ENCODE data around the gene BAZ2B.
"Not testable (repeated sequence)": the region's sequence is repeated elsewhere in the genome, so short reads cannot be mapped to it uniquely, and the experiment has no call there.

The BAZ2B gene

GRCh38 chr2:159410276-159410675 lies 206.1 kb downstream of the BAZ2B start:
- DNase-seq (ENCODE audit: low spot score), result peak; percentile 1

- peak; percentile 9 for DNase-seq (ENCODE audit: low spot score)
Observed at GRCh38 chr2:159409116-159409800, 207.1 kb downstream of the BAZ2B start.

DNA sequence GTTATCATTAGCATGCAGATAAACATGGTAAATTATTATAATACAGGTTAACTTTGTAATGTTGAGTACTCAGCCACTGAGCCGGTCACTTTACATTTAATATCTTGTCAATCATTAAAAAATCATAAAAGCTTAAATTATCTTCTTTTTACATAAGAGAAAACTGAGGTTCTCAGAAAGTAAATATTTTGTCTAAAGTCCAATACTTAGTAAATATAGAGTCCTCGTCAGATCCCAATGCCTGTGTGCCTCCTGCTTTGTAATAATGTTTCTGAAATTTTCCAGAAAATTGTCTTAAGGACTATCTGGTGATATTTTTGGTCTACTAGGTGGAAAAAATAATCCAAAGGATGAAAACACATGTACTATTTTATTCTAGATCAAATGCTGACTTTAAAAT lies 213.6 kb downstream of the BAZ2B start:
- DNase-seq (ENCODE audit: low spot score), result no peak

DNA sequence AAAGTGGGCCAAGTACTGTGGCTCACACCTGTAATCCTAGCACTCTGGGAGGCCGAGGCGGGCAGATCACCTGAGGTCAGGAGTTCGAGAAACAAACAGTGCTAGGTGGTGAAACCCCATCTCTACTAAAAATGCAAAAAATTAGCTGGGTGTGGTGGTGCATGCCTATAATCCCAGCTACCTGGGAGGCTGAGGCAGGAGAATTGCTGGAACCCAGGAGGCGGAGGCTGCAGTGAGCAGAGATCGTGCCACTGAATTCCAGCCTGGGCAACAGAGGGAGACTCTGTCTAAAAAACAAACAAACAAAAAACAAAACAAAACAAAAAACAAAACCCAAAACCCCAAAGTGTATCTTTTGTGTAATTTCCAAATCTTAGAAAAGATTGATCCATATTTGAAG lies 214.2 kb downstream of the BAZ2B start:
- not testable (repeated sequence) for DNase-seq (ENCODE audit: low spot score)

DNA sequence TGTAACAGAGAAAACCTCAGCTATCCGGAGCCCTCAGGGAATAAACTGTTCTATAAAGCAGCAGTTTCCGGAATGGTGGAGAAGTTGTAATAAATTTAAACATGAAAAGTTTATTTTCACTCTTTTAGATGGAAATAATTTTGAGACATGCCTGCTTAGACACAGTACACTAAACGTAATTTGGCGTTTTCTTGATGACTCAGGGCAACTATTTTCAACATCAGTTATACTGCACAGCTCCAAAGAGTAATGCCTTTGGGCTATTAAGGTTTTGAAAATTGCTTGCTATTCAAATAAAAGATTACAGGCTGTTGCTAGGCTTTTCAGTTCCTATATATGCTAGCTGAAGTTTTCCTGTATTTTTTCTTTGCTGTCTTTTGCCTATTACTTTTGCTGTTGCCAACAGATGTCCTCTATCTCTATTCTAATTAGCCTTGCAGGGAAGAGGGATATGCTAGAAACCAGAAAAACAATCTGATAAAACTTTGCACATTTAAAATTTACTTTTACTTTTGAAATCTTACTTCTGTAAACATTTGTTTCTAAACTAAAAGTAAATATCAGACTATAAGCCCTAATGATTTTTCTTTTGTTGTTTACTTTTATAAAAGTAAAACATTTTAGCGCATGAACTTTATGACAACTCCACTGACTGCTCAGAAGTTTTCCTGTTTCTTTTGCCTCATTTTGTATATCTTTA lies 216.5 kb downstream of the BAZ2B start:
- DNase-seq (ENCODE audit: low spot score), result no peak

DNA sequence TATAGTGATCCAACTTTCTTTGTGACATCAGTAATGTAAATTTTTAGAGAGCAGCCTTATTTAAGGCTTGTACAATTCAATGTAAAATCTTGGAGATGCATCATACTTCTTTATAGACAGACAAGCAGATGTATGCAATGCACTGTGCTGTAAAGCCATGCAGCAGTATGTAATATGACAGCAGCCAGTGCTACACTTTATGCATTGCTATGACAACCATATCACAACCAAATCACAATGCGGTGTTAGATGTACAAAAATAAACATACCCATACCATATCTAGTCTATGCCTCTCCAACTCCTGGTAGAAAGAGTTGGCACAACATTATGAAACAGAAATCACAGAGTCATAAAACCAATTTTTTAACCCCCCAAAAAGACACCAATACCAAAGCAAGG lies 219.5 kb downstream of the BAZ2B start:
- DNase-seq (ENCODE audit: low spot score), result no peak

DNA sequence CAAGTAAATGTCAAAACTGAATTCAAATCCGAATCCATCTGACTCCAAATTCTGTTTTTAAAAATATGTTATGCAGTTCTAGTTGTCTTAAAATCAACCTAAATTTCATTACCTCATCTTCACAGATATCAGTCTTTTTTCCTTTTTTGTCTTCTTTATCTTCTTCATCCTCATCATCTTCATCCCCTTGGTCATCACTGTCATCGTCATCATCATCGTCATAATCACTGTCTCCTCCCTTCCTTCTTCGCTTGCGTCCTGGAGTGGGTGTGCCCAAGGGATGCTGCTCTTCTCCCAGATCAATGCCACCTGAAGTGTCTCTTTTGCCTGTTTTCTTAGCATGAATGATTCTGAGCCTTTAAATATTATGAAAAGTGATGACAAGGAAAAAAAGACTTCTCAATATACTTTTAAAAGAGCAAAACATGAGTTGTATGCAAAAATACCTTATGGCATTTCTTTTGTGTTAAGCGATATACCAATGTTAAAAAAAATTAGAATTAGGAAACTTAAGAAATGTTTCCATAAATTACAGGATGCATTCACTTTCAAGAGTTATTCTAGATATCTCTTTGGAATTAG lies 233.8 kb downstream of the BAZ2B start:
- no peak for DNase-seq (ENCODE audit: low spot score)

DNA sequence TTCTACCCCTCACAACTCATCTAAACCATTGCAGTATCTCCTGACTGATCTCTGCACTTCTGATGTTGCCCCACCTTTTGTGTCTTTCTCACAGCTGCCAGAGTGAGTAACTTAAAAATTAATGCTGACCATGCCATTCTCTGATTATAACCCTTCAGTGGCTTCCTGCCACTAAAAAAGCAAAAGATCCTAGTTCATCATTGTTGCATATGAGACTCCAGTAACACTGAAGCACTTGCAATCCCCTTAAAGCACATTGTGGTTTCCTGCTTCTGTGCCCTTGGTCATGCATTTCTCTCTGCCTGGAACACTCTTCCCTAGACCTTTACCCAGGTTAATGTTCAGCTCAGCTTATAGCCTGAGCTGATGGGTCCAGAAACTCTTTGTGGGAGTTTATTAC lies 234.8 kb downstream of the BAZ2B start:
- DNase-seq (ENCODE audit: low spot score), result no peak

- no peak for DNase-seq (ENCODE audit: low spot score)
Observed at GRCh38 chr2:159380685-159381239, 235.6 kb downstream of the BAZ2B start.

DNA sequence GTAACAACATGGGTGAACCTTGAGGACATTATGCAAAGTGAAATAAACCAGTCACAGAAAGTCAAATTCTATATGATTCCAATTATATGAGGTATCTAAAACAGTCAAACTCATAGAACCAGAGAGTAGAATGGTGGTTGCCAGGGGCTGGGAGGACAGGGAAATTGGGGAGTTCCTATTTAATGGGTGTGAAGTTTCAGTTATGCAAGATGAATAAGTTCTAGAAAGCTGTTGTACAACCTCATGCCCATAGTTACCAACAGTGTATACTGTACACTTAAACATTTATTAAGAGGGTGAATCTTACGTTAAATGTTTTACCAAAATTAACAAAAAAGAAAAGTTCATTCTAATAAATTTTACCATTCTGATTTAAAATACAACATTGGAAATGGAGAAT lies 237.2 kb downstream of the BAZ2B start:
- no peak for DNase-seq (ENCODE audit: low spot score)

DNA sequence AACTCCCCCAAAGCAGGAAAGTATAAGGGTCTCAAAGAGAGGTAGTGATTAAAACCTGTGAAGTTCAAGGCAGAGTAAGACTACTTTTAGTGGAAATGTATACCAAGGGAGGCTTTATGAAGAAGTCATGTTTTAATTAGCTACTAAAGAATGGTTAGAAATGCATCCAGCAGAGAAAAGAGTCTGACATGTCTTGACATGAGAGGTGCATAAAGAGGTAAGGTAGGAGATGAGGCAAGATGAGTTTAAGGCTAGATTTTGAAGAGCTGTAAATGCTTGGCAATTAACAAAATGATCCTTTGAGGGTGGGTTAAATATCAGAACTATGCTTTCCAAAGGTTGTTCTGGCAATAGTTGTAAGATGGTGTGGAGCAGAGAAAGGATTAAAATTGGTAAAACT lies 241.1 kb downstream of the BAZ2B start:
- no peak for DNase-seq (ENCODE audit: low spot score)

GRCh38 chr2:159371506-159371905 lies 244.8 kb downstream of the BAZ2B start:
- no peak for DNase-seq (ENCODE audit: low spot score)

DNA sequence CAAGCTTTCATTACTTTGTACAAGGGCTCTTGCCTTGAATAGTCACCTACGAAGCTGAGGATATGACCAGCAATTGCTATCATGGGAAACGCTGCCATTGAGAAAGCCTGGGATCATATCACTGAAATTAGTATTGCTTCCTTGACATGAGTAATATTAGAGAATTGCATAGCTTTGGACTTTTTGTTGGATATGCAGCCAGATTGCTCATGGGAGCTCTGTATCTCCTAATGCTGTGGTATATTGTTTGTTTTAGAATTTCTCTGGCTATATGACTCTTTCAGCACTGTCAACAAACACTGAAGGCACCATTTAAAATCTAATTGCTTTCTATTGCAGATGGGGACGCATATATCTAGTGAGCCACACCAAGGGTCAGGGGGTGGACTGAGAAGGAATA lies 249.8 kb downstream of the BAZ2B start:
- no peak for DNase-seq (ENCODE audit: low spot score)

DNA sequence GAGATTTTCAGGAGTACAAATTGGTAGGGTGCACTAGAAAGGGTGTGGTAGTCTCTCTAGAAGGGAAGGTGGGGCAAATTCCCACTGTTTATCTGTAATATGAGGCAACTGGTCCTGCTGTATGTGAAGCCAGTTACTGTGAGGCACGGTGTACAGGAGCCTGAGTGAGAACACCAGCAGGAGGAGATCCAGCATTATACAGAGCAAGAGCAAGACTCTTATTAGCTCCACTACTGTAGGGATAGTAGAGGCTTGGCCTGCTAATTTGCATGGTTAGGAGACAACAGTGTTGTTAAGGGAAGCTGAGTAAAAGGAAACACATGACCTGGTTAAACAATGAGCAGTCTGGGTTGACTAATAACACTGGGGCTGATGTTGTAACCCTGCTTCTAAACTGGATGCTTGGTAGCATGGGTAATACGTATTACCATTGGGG lies 253.5 kb downstream of the BAZ2B start:
- no peak for DNase-seq (ENCODE audit: low spot score)

DNA sequence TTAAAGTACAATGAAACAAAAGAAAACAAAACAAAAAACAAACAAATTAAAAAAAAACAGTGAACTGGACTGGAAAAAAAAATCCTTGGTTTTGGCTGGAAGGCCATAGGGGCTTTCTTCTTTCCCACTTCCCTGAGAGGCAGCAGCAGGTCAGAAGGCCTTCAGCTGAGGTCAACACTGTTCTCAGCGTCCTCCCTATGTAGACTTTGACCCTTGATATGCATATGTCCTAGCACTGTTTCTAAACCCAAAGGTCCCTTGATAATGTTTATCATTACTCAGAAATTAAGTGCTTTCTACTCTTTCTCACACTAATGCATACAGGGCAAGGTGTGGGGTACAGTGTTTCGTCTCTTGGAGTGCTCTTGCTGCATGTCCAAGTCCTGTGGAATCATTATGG lies 254.3 kb downstream of the BAZ2B start:
- no peak for DNase-seq (ENCODE audit: low spot score)

- not testable (repeated sequence) for DNase-seq (ENCODE audit: low spot score)
Observed at GRCh38 chr2:159361603-159362002, 254.7 kb downstream of the BAZ2B start.

- DNase-seq (ENCODE audit: low spot score), result no peak
Observed at GRCh38 chr2:159356053-159356554, 260.2 kb downstream of the BAZ2B start.

- no peak for DNase-seq (ENCODE audit: low spot score)
Observed at GRCh38 chr2:159351977-159352376, 264.4 kb downstream of the BAZ2B start.

DNA sequence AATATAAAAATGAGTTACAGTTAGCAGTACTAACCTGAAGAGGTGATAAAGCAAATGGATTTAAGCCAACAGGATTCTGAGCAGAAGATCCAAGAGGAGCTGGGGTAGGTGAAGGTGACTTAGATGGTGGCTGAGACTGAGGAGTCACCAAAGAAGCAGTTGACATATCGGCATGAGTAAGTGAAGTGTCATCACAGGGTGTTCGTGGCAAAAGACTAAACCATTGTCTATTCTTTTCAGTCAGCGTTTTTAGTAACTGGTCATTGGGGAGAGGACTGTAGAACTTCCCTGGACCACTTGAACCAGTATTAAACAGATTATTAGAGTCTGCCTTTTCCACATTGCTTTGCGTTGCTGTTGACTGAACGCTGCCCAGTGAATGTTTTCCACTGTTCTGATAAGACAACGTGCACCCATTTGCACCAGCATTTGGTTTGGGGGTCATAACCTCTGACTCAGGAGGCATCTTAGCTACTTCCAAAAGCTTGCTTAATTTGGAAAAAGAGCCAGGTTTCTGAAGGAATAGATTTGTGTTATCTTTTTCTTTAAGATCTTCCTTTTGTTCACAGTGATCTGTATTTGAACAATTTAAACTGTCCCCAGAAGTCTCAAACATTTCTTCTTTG lies 266.6 kb downstream of the BAZ2B start:
- DNase-seq (ENCODE audit: low spot score), result no peak

- DNase-seq (ENCODE audit: low spot score), result no peak
Observed at GRCh38 chr2:159326569-159327255, 289.6 kb downstream of the BAZ2B start.

GRCh38 chr2:159322419-159322818 lies 293.9 kb downstream of the BAZ2B start:
- DNase-seq (ENCODE audit: low spot score), result no peak

All from activated CD4-positive, alpha-beta T cell treated with anti-CD3 and anti-CD28 coated beads, Interleukin-2, Interleukin-4, amounts not matched to agents 100 ng/mL and 50 ng/mL, durations not matched to agents 16 hours and 8 hours (primary cell).